Stimulated activated CD8-positive, alpha-beta memory T cell treated with anti-CD3 and anti-CD28 coated beads, Interleukin-15, amount 100 ng/mL, for 48 hours (primary cell): ENCODE data around the gene SSU72.

Experiments
- DNase-seq, 2 donors: peaks; one replicate each; pipeline ENCODE4 v3.0.0-alpha.2; 2020; ENCODE audit warnings: low read depth in 2 of 2

Gene SSU72

DNA sequence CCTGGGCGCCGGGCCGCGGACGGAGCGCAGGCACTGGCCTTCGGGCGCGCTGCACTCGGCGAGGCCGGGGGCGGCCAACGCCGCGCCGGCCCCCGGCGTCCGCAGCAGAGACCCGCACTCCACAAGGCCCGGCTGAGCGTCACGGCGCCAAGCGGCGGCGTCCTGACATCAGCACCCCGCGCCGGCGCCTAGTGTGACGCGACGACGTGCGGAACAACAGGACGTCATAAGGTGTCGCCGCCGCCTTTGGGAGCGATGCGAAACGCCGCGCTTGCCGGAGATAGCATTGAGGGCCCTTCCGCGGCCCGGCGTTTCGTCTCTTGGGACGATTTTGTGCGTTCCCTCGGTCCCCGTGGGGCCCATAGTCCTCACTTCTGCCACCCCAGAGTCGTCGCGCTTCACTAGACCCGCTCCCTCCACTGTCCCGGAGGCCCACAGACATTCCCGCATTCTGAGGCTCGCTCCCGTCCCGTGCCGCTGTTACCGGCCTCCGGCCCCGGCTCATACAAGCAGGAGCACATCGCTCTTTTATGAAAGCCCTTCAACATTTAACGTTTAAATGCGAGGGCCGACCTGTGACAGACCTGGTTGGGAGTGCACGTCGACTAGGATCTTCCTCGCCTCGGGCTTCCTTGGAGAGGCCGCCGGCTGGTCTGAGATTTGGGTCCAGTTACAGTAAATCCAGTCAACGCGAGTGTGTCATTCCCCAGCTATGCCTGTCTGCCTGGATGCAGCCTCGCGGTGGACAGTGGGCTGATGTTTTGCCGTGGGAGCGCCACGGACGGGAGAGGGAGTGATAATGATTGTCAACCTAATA lies at the start of gene SSU72:
Gene SSU72 (minus strand): TSS at position 143 of the 817 bp plus-strand sequence. CDS start 306 bp downstream, outside the sequence.
- peak; percentile 89 for DNase-seq

GRCh38 chr1:1623631-1624442 lies 49.2 kb upstream of the SSU72 start:
- no peak for DNase-seq

DNA sequence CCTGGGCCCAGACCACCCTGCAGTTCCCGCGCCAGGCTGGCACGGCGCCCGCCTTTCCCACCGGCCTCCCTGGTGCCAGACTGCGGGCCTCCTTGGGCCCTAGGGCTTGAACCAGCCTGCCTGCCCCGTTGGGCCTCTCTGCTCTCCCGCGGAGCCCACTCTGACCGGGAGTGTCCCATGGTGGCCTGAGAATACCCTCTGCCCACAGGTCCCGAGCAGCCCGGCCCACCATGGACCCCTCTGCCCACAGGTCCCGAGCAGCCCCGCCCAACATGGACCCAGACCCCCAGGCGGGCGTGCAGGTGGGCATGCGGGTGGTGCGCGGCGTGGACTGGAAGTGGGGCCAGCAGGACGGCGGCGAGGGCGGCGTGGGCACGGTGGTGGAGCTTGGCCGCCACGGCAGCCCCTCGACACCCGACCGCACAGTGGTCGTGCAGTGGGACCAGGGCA lies 48.5 kb upstream of the SSU72 start:
- no peak for DNase-seq

GRCh38 chr1:1622788-1623094 lies 48.1 kb upstream of the SSU72 start:
- no peak for DNase-seq

DNA sequence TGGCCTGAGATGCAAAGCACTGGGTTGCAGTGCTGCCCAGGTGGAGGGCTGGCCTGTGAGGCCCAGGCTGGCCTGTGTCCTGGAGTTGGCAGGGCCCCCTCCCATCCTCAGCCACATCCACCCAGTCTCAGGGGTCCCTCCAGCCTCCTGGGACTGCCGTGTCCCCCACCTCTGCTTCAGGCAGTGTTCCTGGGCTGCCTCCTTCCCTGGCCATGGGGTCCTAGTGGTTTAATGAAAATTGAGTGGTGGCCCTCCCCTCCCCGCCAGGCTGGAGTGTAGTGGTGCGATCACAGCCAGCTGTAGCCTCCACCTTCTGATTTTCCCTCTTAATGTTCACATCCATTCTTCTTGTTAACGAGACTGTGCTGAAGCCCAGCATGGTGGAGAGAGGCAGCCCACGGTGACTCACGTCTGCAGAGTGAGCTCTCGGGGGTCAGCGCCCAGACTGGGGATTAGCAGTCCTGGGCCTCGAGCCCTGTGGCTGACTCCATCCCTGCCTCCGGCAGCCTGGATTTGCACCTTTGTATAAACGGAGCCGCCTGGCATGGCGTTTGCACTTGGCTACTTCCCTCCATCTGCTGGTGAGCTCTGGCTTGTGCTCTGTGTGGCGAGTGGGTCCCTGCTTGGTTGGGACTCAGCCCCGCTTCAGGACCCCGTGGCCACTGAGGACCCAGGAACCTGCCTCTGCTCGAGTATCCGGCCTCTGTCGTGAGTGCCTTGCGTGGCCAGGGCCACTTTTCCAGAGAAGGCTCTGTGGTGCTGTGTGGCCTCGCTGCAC lies 47.5 kb upstream of the SSU72 start:
- DNase-seq, result no peak

DNA sequence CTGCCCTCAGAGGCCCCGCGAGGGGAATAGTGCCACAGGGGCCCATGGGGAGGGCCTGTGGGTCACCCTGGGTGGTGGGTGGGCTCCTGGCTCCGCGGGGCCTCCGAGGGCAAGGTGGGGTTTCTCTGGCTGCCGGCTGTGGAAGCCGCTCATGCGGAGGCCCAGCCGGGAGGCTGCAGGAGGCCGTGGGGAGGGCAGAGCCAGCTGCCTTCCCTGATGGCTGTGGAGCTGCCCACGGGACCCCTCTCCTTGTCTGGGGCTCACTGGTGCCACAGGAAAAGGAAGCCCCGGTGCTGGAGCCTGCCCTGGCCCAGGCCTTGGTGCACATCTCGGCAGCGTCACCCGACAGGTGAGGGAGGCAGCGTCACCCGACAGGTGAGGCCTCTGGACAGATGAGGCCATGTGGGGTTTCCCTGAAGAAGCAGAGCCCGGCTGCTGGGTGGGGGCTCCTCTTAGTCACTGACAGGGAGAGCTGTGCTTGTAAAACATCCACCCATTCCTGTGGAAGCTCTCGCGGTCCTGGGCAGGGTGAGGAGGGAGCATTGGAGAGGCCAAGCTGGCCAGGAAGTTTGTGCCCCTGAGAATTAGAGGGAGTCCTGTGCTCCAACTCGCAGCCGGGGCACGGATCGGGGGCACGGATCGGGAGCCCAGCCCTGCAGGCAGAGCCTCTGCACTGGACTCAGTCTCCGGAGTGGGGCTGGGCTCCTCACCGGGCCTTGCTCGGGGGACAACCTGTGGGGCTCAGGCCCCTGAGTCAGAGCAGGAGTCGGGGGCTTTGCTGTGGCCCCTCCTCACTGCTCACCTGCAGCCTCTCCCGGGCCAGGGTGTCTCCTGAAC lies 46.7 kb upstream of the SSU72 start:
- no peak for DNase-seq

GRCh38 chr1:1620433-1621139 lies 45.9 kb upstream of the SSU72 start:
- DNase-seq, result no peak

- DNase-seq, result no peak
Observed at GRCh38 chr1:1619917-1620361, 45.3 kb upstream of the SSU72 start.

DNA sequence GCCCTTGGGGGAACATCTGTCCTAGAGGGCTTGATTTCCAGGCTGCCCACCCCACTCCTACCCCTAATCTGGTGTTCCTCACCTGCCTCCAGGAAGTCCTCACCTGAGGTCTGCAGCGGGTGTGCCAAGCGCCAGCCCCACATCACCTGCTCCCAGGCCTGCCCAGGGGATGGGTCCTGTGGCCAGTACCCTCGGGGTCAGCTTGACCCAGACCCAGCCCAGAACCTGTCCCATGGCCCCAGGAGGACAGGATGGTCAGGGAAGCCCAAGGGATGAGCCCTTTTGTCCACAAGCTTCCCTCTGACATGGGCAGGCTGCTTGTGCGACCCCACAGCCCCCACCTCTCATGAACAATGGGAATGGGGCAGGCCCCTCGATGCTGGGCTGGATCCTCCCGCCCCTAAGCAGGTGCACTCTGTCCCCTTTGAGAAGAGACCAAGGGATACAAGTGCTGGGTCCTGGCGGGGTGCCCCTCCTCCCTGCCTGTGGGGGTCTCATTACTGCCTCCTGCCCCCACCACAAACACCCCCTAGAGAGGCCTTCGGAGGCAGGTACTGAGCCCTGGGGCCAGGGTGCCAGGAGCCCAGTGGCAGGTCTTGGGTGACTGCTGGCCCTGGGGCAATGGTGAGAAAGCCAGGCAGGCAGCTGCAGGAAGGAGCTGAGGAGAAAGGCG lies 43.9 kb upstream of the SSU72 start:
- no peak for DNase-seq

GRCh38 chr1:1617925-1618324 lies 43.3 kb upstream of the SSU72 start:
- DNase-seq, result no peak

DNA sequence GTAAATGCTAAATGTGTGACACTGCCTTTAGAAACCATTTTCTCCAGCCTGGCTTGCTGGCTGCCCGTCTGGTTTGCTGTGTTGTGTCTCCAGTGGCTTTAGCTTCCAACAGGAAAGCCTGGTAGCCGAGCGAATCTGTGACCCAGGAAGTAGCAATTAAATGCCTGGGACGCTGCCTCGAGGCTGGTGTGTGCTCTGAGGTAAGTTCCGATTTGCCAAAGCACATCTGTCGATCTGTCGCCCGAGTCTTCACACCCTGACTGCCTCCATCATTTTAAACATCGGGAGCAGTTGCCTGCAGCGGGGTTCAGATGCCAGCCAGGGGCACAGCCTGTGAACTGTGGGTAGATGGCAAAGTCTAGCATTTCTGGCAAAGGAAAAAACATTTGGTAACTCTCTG lies 42.9 kb upstream of the SSU72 start:
- no peak for DNase-seq

DNA sequence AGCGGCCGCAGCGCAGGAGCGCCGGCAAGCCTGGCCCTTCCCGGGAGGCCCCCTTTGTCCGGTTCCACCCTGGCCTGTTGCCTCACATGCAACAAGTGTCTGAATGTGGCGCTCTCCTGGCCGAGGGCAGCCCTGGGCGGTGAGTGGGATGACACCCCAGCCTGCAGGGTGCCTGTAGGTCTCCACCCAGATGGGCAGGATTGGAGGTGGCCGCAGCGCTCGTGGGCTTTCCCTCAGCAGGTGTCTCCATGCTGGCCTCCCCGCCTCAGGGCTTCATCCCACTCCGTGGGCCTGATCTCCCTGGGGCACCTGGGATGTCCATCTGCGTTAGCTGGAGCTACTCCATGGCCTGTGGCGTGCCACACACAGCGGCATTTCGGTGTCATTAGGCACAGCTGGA lies 42.2 kb upstream of the SSU72 start:
- no peak for DNase-seq

DNA sequence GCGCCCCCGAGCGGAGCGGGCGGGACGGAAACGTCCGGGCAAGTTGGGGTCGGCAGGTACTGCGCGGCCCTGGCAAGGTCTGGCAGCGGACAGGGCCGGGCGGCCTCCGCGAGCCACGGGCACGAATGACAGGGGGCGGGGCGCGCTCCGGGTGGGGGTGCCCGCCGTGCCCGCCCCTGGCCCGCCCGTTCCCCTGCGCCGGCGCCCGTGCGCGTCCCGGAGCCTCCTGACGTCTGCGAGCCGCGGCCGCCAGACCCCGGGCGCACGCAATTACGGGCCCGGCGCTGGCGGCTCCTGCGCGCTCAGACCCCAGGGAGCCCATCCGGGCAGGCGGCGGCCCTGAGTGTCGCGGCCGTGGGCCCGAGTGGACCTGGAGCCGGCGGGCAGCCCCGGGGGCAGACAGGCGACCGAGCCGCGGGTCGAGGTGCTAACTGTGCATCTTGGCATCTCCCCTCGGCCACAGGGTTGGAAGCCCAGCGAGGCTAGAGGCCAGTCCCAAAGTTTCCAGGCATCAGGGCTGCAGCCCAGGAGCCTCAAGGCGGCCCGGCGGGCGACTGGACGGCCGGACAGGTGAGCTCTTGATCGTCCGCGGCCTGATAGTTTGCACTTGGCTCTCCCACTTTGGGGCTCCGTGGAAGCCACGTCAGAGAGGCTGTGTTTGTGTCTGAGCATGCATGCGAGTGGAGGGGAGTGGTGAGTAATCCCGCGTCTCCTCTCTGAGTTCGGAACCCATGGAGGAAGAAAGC lies 41.6 kb upstream of the SSU72 start:
- DNase-seq, result peak in 1 of 2 donors; percentile 32

DNA sequence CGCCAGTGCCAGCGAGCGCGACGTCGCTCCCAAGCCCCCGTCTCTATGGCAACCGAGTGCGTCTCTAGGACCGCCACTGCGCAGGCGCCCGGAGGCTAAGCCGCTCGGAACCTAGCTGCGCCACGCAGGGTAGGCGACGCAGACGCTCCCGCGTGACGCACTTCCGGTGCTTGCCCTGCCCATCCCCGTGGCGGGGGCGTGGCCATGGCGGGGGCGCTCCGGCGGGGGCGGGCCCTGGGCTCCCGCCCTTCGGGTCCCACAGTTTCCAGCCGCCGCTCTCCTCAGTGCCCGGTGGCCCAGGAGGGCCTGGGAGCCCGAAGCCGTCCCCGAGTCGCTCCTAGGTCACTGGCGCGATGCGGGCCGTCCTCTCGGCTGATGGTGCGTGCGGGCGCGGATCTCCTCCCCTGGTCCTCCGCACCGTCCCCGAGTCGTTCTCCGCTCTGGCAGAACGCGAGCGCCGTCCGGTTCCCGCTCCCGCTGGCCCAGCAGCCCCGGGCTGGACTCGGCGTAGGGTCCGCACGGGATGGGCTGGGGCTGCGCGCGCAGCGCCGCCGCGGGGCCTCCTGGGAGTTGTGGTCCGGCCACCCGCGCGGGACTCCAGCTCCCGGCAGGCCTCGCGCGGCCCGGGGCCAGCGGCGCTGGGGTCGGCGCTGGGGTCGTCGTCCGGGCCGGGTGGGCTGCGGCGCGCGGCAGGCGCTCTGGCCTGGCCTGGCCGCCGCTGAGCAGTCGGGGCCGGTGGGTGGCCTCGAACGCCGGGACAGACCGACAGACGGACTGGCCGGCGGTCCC lies 40.8 kb upstream of the SSU72 start, which contains the start of gene MIB2:
Gene MIB2 (plus strand): TSS at position 245 of the 789 bp plus-strand sequence. CDS start 7,953 bp downstream, outside the sequence.
- peak; percentile 96 to 97 for DNase-seq

DNA sequence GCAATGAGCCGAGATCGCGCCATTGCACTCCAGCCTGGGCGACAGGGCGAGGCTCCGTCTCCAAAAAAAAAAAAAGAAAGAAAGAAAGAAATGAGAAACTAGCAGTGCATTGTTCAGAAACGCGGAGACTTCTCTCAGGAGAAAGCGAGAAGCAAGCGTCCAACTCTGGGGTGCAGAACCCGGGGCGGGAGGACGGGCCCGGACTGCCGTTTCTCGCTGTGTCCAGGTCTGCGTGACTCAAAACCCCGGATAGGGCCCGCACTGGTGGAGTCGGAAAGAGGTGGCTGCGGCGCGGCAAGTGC lies 40.2 kb upstream of the SSU72 start:
- no peak for DNase-seq

DNA sequence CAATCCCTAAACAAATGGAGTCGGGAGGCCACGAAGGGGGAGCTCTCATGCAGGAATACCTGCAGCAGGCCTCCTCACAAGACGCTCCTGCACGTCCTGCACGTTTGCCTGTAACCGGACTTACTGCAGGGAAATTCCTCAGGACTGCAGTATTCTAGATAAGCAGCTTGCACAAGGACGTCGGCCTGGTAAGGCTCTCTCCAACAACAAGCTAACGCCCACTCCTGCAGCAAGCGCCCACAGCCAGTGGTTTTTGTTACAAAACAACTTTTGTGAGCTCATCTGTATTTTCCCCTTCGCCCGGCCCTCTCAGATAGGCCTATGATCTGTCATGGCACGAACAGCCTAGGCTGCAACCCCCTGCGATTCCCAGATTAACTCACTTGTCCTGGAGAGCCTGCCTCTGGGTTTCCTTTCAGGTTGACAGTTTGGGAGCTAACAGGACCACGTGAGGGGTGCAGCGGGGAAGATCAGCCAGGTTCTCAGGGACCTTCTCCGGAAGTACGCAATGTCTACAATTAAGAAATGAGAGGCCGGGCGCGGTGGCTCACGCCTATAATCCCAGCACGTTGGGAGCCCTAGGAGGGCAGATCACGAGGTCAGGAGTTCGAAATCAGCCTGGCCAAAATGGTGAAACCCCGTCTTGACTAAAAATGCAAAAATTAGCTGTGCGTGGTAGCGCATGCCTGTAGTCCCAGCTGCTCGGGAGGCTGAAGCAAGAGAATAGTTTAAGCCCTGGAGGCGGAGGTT lies 39.7 kb upstream of the SSU72 start:
- peak in 1 of 2 donors; percentile 34 for DNase-seq

- DNase-seq, result no peak
Observed at GRCh38 chr1:1613509-1614082, 38.9 kb upstream of the SSU72 start.

DNA sequence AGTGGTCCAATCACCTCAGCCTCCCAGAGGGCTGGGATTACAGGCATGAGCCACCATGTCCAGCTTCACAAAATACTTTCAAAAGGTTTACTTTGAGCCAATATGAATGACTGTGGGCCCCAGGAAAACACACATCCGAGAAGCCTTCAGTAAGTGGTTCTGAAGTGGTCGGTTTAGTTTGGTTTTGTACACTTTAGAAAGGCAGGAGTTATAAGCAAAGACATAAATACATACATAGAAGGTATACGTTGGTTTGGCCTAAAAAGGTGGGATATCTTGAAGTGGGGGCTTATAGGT lies 37.4 kb upstream of the SSU72 start:
- no peak for DNase-seq
